H1 (cell line): ENCODE results near the gene ANKH. TPM values are rescaled to one million over a fixed set of nuclear protein-coding genes. Genes with fewer than 3 reads are reported as not detected.

ENCODE experiments used
- CEBPB ChIP-seq: IDR thresholded peaks from 2 replicates; pipeline ENCODE4 v1.6.1; 2012; ENCODE audit warnings: low read depth, low read length
- CREB1 ChIP-seq: IDR thresholded peaks from 2 replicates; pipeline ENCODE4 v1.6.1; 2012; ENCODE audit warnings: inconsistent platforms
- HDAC6 ChIP-seq: IDR thresholded peaks from one replicate; pipeline ENCODE4 v1.7.1; 2012; ENCODE audit warnings: low read depth, mild to moderate bottlenecking, inconsistent platforms, low read length, moderate library complexity
- POU5F1 ChIP-seq: IDR thresholded peaks from 2 replicates; pipeline ENCODE4 v1.6.1; 2011; ENCODE audit warnings: low read depth, mild to moderate bottlenecking, low read length, moderate library complexity
- RAD21 ChIP-seq, 2 experiments: IDR thresholded peaks in 1 of 2; conservative IDR thresholded peaks in 1 of 2; 2 replicates each; pipeline ENCODE4 v1.6.1; 2011; ENCODE audit warnings: low read depth in 2 of 2, low read length in 2 of 2, improper control_type of control experiment in 1 of 2, inconsistent platforms in 1 of 2, mild to moderate bottlenecking in 1 of 2, moderate library complexity in 1 of 2
- polyA plus RNA-seq, 7 experiments: library from polyadenylated mRNA; depleted of rRNA in 3 of 7; stranded (reverse) in 5 of 7; unstranded in 2 of 7; fragments of >200 nt in 5 of 7; fragments of 200-250 nt in 2 of 7; gene quantifications; 1 replicate in 5 of 7; 2 replicates in 1 of 7; 4 replicates in 1 of 7; pipeline versions ENCODE4 v1.2.1 to v1.2.3, GENCODE V29; 2011 to 2013; ENCODE audit warnings: missing spikeins in 2 of 7, mixed read lengths in 2 of 7
- total RNA-seq: library from RNA; stranded (reverse); fragmentation: NEBNext Ultra II Directional; extraction: Animal tissue kit (Norgen Biotek cat#: 25700); gene quantifications from 2 replicates; pipeline ENCODE4 v1.2.1, GENCODE V29; 2021
- TF ChIP-seq, protein P1 (sequence below): IDR thresholded peaks from 2 replicates; pipeline ENCODE4 v1.6.1; 2011; ENCODE audit warnings: low read length, improper control_type of control experiment

The ANKH gene
- total and polyA plus RNA-seq, 2 of the 8 experiments (the other 6 are each of a cell fraction or from before 2014, with no cell fraction given): 5.3 to 13.0 TPM

DNA sequence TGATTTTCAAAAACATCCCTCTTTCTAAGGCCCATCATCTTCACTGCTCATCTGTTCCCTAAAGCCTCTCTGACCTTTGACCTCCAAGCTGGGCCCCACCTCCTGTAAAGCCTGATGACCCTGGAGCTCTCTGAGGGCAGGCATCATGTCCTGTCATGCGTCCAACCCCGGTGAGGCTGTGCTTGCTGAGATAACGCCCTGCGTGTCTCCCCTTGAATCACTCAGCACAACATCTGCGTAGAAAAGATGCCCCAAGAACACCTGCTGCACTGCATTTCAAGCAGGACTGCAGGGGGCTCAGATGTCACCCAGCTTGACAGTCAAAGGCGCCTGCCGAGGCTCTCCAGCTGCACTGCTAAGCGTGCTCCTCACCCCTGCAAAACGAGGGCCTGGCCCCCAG lies 129.1 kb downstream of the ANKH start (continued):
- TF ChIP-seq, protein P1, sequence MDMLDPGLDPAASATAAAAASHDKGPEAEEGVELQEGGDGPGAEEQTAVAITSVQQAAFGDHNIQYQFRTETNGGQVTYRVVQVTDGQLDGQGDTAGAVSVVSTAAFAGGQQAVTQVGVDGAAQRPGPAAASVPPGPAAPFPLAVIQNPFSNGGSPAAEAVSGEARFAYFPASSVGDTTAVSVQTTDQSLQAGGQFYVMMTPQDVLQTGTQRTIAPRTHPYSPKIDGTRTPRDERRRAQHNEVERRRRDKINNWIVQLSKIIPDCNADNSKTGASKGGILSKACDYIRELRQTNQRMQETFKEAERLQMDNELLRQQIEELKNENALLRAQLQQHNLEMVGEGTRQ: no peak
- no peak for TF ChIP-seq RAD21 (IDR thresholded peaks at IDR 0.05 in 1 of 2, conservative IDR thresholded peaks at IDR 0.05 in 1 of 2; ENCODE audit: low read depth in 2 of 2, low read length in 2 of 2)
- no peak for TF ChIP-seq CEBPB
- TF ChIP-seq POU5F1: no peak
- no peak for TF ChIP-seq HDAC6
- no peak for TF ChIP-seq CREB1
